ENCODE results near the gene NUTM1.
"Not testable (repeated sequence)": the region's sequence is repeated elsewhere in the genome, so short reads cannot be mapped to it uniquely, and the experiment has no call there.

Gene NUTM1

GRCh38 chr15:34336231-34336990 is 6.7 kb upstream of the NUTM1 start:
- in situ Hi-C loops (cut with MboI; ENCODE audit: low sequenced_read_pairs), result no loop called here

- in situ Hi-C loops (cut with MboI; ENCODE audit: low sequenced_read_pairs), result no loop called here
These were observed 6.0 kb upstream of the NUTM1 start for GRCh38 chr15:34336991-34337556.

DNA sequence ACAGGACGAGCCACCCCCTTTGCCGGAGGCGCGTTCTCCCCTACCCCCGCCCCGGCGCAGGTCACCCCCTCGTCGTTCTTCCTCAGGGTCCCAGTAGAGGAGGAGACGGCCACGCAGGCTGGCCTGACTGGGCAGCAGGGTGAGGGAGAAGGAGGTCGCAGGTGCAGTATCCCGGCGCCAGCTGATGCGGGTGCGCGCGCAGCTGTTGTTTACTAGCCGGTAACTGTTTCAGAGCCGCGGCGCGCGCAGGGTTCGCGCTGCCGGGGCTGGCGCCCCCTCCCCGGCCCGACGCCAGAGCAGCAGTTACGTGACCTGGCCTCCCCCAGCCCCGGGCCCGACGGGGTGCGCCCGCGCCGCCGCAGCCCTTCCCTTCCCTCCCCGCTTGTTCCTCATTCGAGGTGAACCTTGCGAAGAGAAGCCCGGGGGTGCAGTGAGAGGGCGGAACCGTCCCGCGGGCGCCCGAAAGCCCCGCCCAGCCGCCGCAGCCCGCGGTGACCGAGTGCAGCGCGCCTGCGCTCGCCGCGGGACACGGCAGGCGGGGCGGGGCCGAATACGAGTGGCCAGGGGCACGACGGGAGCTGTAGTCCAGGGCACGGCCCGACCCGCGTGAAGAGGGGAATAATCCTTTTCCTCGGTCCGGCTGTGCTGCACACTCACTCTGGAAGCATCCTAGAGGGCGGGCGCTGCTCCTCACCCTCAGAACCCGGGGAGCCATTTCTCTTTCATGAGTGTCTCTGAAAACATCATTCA is 5.4 kb upstream of the NUTM1 start, which contains the start of gene SLC12A6:
Gene SLC12A6, minus strand, starts transcription at position 225 of the 750 bp plus-strand sequence. CDS start 1,101 bp downstream, outside the sequence.
- in situ Hi-C loops (cut with MboI; ENCODE audit: low sequenced_read_pairs), result no loop called here

- in situ Hi-C loops (cut with MboI; ENCODE audit: low sequenced_read_pairs), result no loop called here
These were observed 4.8 kb upstream of the NUTM1 start for GRCh38 chr15:34338347-34338746.

DNA sequence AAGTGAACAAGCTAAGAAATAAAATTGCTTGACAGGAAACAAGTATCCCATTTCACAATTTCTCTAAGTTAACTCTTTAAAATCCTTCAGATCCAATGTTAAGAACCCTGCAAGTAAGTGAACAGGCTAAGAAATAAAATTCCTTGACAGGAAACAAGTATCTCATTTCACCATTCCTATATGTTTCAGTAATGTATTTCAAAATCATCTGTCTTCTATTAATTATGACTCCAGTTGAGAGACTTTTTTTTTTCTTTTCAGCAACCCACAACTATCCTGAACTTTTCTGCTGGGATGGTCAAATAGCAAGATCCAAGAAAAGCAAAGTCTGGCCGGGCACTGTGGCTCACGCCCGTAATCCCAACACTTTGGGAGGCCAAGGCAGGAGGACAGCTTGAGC is 3.2 kb upstream of the NUTM1 start:
- in situ Hi-C loops (cut with MboI; ENCODE audit: low sequenced_read_pairs), result no loop called here

DNA sequence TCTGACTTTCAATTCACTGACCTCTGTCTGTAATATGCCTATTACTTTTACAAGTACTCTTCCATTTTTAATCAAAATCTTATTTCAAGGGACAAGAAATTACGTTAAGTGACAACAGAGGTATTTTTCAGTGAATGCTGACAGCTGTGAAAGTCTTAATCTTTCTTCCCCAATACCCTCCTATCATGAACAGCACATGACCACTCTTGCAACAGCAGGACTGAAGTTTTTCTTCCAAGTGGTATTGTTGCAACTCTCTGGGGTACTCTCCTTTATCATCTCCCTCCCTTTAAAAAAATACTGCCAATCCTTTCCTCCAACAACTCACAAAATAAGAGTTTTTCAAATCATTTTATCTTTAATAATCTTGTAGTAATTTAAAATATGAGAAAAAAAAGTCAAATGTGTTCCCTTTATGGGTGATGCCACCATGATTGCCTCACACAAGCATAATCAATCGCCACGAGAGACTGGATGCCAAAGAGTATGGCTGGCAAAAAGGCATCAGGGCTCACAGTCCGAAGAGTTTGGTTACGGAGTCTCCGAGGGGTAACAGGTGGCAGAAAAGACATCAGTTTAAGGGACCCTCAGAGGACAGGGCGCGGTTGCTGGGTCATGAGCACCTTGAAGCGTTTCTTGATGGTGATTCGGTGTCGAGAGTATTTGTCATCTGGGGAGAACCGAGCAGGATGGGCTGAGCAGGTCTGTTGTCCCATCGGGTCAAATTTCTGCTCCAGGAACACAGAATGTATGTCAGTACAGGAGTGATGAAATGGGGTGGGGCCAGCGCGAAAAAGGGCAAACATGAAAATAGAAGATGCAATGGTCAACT is 1.5 kb upstream of the NUTM1 start:
- in situ Hi-C loops (cut with MboI; ENCODE audit: low sequenced_read_pairs), result no loop called here

DNA sequence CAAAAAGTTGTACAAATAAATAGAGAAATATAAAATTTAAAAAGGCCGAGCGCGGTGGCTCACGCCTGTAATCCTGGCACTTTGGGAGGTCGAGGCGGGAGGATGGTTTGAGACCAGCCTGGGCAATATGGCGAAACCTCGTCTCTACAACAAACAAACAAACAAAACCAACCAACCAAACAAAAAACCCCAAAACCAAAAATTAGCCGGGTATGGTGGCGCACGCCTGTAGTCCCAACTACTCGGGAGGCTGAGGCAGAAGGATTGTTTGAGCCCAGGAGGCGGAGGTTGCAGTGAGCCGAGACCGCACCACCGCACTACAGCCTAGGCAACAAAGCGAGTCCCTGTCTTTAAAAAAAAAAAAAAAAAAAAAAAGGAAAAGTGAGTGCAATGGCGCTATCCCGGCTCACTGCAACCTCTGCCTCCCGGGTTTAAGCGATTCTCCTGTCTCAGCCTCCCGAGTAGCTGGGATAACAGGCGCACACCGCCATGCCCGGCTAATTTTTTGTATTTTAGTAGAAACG is 840 bp upstream of the NUTM1 start:
- in situ Hi-C loops (cut with MboI; ENCODE audit: low sequenced_read_pairs), result not testable (repeated sequence)

GRCh38 chr15:34347951-34348638 is 5.0 kb downstream of the NUTM1 start:
- in situ Hi-C loops (cut with MboI; ENCODE audit: low sequenced_read_pairs), result no loop called here

DNA sequence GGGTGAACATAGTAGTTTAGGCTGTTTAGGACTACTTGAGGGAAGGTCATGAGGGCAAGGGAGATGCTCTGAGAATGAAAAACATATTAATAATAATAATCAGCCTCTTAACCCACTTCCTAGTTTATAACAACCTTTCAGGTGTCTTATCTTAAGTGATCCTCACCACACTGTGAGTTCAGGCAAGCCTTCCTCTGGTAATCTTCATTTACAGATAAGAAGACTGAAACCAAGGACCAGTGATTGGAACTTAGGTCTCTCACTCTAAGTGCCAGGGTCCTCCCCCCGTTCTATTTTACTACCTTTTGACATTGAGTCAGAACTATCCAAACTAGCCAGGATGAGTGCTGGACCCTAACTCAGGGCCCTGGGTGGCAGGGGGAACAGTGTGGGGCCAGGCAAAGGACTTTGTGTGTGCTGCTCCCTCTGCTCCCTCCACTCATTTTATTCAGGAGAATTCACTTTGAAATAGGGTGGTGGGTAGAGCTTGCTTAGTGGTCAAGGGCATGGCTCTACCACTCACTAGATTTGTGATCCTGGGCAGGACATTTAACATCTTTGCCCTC is 5.7 kb downstream of the NUTM1 start:
- in situ Hi-C loops (cut with MboI; ENCODE audit: low sequenced_read_pairs), result no loop called here

- in situ Hi-C loops (cut with MboI; ENCODE audit: low sequenced_read_pairs), result loop anchor here (25.0 kb wide), 2 partner anchors 237 to 238 kb away; partner anchors contain the start of genes EMC7, GOLGA8B and PGBD4
These were observed 6.7 kb downstream of the NUTM1 start for GRCh38 chr15:34349769-34350168.

- in situ Hi-C loops (cut with MboI; ENCODE audit: low sequenced_read_pairs), result loop anchor here (25.0 kb wide), 2 partner anchors 234 to 241 kb away; partner anchors contain the start of genes EMC7, GOLGA8B and PGBD4
These were observed 9.9 kb downstream of the NUTM1 start for GRCh38 chr15:34352996-34353395.

DNA sequence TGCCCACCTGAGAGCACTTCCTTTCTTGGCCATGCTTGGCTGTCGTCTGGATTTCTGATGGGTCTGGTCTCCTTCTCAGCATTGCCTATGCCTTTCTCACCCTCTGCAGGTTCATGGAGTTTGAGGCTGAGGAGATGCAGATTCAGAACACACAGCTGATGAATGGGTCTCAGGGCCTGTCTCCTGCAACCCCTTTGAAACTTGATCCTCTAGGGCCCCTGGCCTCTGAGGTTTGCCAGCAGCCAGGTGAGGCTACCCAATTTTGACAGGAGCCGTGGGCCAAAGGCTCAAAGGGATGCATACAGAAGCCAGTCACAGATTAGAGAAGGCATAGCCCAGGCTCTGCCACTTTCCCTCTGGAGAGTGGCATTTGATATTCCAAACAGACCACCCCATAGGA is 10.5 kb downstream of the NUTM1 start:
- in situ Hi-C loops (cut with MboI; ENCODE audit: low sequenced_read_pairs), result loop anchor here (25.0 kb wide), 2 partner anchors 234 to 241 kb away; partner anchors contain the start of genes EMC7, GOLGA8B and PGBD4

DNA sequence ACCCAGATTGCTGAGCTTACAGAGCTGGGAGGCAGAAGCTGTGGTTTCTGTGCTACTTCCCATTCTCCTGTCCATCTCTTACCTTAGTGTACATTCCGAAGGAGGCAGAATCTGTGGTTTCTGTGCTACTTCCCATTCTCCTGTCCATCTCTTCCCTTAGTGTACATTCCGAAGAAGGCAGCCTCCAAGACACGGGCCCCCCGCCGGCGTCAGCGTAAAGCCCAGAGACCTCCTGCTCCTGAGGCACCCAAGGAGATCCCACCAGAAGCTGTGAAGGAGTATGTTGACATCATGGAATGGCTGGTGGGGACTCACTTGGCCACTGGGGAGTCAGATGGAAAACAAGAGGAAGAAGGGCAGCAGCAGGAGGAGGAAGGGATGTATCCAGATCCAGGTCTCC is 11.2 kb downstream of the NUTM1 start:
- in situ Hi-C loops (cut with MboI; ENCODE audit: low sequenced_read_pairs), result loop anchor here (25.0 kb wide), 2 partner anchors 233 to 242 kb away; partner anchors contain the start of genes EMC7, GOLGA8B and PGBD4

DNA sequence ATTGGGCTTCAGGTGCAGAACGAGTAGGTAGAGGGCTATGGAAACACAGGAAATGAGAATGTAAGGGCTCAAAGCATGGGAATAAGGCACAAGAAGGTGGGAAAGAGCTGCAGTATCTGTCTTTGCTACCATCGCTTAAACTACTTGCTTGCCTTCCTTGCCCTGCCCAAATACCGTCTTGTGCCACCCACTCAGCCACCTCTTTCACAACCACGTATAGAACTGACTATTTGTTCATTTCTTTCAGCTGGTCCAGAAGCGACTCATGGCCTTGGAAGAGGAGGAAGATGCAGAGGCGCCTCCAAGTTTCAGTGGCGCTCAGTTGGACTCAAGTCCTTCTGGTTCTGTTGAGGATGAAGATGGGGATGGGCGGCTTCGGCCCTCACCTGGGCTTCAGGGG is 12.1 kb downstream of the NUTM1 start:
- in situ Hi-C loops (cut with MboI; ENCODE audit: low sequenced_read_pairs), result loop anchor here (25.0 kb wide), 2 partner anchors 232 to 243 kb away; partner anchors contain the start of genes EMC7, GOLGA8B and PGBD4

DNA sequence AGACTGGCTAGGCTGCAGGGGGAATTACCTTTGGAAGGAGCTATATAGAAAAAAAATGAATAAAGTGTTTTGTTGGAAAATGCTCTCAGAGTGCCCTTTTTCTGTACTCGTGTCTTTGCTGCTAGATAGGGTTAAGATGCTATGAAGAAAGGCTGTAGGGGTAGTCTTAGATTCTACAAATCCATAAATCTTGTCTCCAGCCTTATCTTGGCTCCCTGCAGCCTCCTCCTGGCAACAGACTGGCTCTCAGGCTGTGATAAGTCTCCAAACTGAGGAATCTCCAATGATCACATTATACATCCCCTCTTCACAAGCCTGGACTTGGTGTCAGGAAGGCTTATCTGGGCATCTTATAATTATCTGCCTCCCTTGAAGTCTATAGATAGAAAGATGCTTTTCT is 14.5 kb downstream of the NUTM1 start:
- in situ Hi-C loops (cut with MboI; ENCODE audit: low sequenced_read_pairs), result loop anchor here (25.0 kb wide), 2 partner anchors 230 to 245 kb away; partner anchors contain the start of genes EMC7, GOLGA8B and PGBD4

DNA sequence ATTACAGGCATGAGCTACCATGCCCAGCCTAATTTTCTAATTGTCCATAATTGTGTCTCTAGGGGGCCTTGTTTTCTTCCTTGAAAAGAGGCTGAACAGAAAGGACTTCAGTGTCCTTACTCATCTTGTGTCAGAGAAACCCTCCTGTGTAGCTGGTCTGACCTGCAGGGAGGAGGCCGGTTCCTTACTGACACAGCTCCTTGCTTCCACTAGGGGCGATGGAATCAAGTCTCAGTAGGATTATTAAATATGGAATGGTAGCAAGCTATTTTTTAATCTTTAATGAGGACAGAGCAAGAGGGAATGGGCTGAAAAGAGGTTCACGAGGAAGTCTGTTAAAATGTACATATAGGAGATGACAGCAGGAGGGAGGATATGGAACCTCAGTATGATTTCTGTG is 15.3 kb downstream of the NUTM1 start:
- in situ Hi-C loops (cut with MboI; ENCODE audit: low sequenced_read_pairs), result loop anchor here (25.0 kb wide), 2 partner anchors 229 to 246 kb away; partner anchors contain the start of genes EMC7, GOLGA8B and PGBD4

GRCh38 chr15:34358948-34359347 is 15.8 kb downstream of the NUTM1 start:
- in situ Hi-C loops (cut with MboI; ENCODE audit: low sequenced_read_pairs), result loop anchor here (25.0 kb wide), 2 partner anchors 228 to 247 kb away; partner anchors contain the start of genes EMC7, GOLGA8B and PGBD4

DNA sequence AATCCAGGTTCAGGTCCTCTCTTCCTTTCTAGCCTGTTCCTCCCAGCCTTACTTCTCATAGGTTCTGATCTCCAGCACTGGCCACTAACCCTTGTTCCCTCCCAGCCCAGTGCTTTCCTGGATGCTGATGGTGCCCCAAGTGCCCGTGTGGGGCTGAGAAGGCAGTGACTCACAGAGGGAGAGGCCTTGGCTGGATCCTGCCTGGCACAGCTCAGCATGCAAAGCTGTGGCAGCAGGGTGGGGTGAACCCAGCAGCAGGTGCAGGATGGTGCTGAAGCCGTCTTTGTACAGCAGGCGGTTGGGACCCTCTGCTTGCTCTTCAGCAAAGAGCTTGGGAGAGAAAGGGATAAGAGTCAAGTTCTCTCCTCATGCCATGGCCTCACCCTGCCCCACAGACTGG is 16.3 kb downstream of the NUTM1 start:
- in situ Hi-C loops (cut with MboI; ENCODE audit: low sequenced_read_pairs), result loop anchor here (25.0 kb wide), 2 partner anchors 228 to 247 kb away; partner anchors contain the start of genes EMC7, GOLGA8B and PGBD4

- in situ Hi-C loops (cut with MboI; ENCODE audit: low sequenced_read_pairs), result loop anchor here (25.0 kb wide), 2 partner anchors 227 to 248 kb away; partner anchors contain the start of genes EMC7, GOLGA8B and PGBD4
These were observed 17.2 kb downstream of the NUTM1 start for GRCh38 chr15:34360298-34360697.

All from HL-60/S4 (cell line).